Prostate gland (tissue), 2 donors: ENCODE measurements around the gene TMC2. TPM values are rescaled to one million over a fixed set of nuclear protein-coding genes. Genes with fewer than 3 reads are reported as not detected.
A peak's percentile ranks its signal among the peaks of the same experiment; 100 is the strongest.

Experiments used
- DNase-seq: peaks from one replicate; pipeline ENCODE4 v3.0.0-alpha.2; 2019; ENCODE audit warnings: low spot score
- H3K27ac ChIP-seq, 2 donors: fragments of 200-600 bp; sonication (generic); 2 replicates each; pipeline ENCODE4 v1.5.1; 2017 to 2019
- H3K27me3 ChIP-seq: fragments of 200-600 bp; sonication (generic); replicated peaks from 2 replicates; pipeline ENCODE4 v1.5.1; 2019; ENCODE audit not compliant: insufficient read depth
- H3K36me3 ChIP-seq, 2 donors: fragments of 200-600 bp; sonication (generic); 1 replicate in 1 of 2; 2 replicates in 1 of 2; pipeline versions ENCODE4 v1.5.1 to v1.8.1; 2017 to 2019
- H3K4me1 ChIP-seq: fragments of 200-600 bp; sonication (generic); replicated peaks from 2 replicates; pipeline ENCODE4 v1.5.1; 2019
- H3K4me3 ChIP-seq, 2 donors: fragments of 200-600 bp; sonication (generic); 2 replicates each; pipeline ENCODE4 v1.5.1; 2017 to 2019
- H3K9me3 ChIP-seq: fragments of 200-600 bp; sonication (generic); 2 replicates; pipeline ENCODE4 v1.5.1; 2017
- CTCF ChIP-seq, 4 experiments: fragments of 200-600 bp in 2 of 4; fragments of 450-650 bp in 2 of 4; sonication (generic) in 2 of 4; IDR thresholded peaks; 1 replicate in 3 of 4; 2 replicates in 1 of 4; pipeline ENCODE4 v1.5.1; 2016 to 2019; ENCODE audit warnings: antibody characterized with exemption in 4 of 4, mild to moderate bottlenecking in 2 of 4, moderate library complexity in 2 of 4
- POLR2A ChIP-seq: fragments of 450-650 bp; IDR thresholded peaks from one replicate; pipeline ENCODE4 v1.6.1; 2016; ENCODE audit warnings: antibody characterized with exemption, mild to moderate bottlenecking
- POLR2AphosphoS5 ChIP-seq: sonication (generic); formaldehyde crosslinking; IDR thresholded peaks from one replicate; pipeline ENCODE4 v1.6.1; 2017; ENCODE audit warnings: antibody characterized with exemption
- WGBS: methylation state at CpG from one replicate; pipeline ENCODE4 v1.1.5; 2018; 5-methylcytosine and 5-hydroxymethylcytosine counted together
- intact Hi-C: fragments of 100-400 bp; cut with DNase I; formaldehyde crosslinking; loops from one replicate; pipeline ENCODE4 v1.14.2; 2022
- microRNA counts, 2 donors: library from miRNA; unstranded; fragments of <30 nt; microRNA quantifications; one replicate each; lab custom pipeline; 2016 to 2017
- microRNA-seq: library from miRNA; unstranded; fragments of <30 nt; microRNA quantifications from one replicate; pipeline ENCODE4, GENCODE V29; 2016
- small RNA-seq, 2 donors: library from RNA; depleted of rRNA; stranded (forward); fragments of <200 nt; gene quantifications; one replicate each; pipeline ENCODE3, GENCODE V24; 2016
- total RNA-seq, 2 donors: library from RNA; depleted of rRNA; stranded (reverse); fragments of >200 nt; gene quantifications; one replicate each; pipeline ENCODE4 v1.1.0, GENCODE V29; 2016

The TMC2 gene
- total RNA-seq, 2 donors from 2014 or later, result 0.23 TPM; not detected in 1

GRCh38 chr20:2688041-2688591 lies 151.7 kb downstream of the TMC2 start:
- intact Hi-C loops, result no loop called here

GRCh38 chr20:2690213-2690612 lies 153.8 kb downstream of the TMC2 start:
- Histone ChIP-seq H3K36me3 (no peaks in the 10 kb centered on the region), H3K9me3 (no peaks in the 10 kb centered on the region), H3K4me3 (no peak overlapping the region), H3K27me3 (no peaks in the 10 kb centered on the region), H3K27ac (no peak overlapping the region), H3K4me1 (peaks cover 7% of the 10 kb centered on the region)
- 84% methylated on average over 3 of the region's 3 CpGs for WGBS
- no peak for DNase-seq
- intact Hi-C loops, result loop anchor here (10.0 kb wide), 1 partner anchor 155 kb away; the partner anchor contains the start of genes PCED1A and VPS16
- TF ChIP-seq POLR2A (no peak), POLR2AphosphoS5 (no peak), CTCF (IDR thresholded peaks at IDR 0.05) (no peak)

More at GRCh38 chr20:2688041-2688591, 151.7 kb downstream of the TMC2 start:
- Histone ChIP-seq H3K9me3 (no peaks in the 10 kb centered on the region), H3K4me3 (no peak overlapping the region), H3K36me3 (no peaks in the 10 kb centered on the region), H3K4me1 (peaks cover 7% of the 10 kb centered on the region), H3K27me3 (no peaks in the 10 kb centered on the region), H3K27ac (no peak overlapping the region)
- peak in 3 of 4 experiments; percentile 36 to 53 (median 48) for TF ChIP-seq CTCF (IDR thresholded peaks at IDR 0.05)
- no peak for TF ChIP-seq POLR2AphosphoS5
- WGBS, result 38% methylated on average over 18 of the region's 18 CpGs
- no peak for DNase-seq

DNA sequence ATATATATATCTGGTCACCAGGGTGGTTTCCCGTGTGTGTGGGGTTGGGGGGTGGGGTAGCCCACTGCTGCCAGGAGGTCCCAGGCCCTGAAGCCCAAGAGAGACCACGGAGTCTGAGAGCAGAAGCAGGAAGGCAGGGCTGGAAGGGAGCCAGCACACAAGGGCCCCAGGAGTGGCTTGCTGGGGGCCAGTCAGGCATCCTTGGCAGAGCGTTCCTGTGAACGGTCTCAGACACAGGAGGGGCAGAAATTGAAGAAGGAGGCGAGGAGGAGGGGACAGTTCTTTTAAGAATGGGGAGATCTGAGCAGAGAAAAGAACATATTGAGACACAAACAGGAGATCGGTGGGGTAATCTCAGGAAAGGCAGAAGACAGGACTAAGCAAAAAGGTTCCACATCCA lies 154.3 kb downstream of the TMC2 start:
- intact Hi-C loops, result loop anchor here (10.0 kb wide), 1 partner anchor 154 kb away; the partner anchor contains the start of genes PCED1A and VPS16

DNA sequence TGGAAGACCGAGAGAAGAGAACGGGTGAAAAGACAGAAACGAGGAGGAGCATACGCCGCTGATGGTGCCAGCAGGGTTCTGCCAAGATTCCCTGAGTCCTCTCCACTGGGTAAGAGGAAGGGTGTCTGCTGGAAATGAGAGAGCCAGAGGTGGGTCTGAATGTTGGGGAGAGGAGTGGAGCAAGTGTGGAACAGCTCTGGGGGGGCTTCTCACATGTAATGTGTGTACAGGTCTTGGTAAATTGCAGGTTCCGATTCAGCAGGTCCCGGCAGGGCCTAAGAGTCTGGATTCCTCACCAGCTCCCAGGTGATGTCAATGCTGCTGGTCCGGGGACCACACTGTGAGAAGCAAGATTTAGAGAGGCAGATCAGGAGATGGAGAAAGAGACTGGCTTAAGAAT lies 154.8 kb downstream of the TMC2 start:
- no peaks in the 10 kb centered on the region for H3K9me3 ChIP-seq
- TF ChIP-seq POLR2AphosphoS5, result no peak
- DNase-seq, result no peak
- H3K4me3 ChIP-seq, result no peak overlapping the region
- WGBS, result 83% methylated on average over 8 of the region's 8 CpGs
- peaks cover 7% of the 10 kb centered on the region for H3K4me1 ChIP-seq
- intact Hi-C loops, result loop anchor here (10.0 kb wide), 1 partner anchor 154 kb away; the partner anchor contains the start of genes PCED1A and VPS16
- no peak overlapping the region for H3K27ac ChIP-seq
- no peaks in the 10 kb centered on the region for H3K36me3 ChIP-seq
- no peaks in the 10 kb centered on the region for H3K27me3 ChIP-seq

More for the DNA sequence above, 154.3 kb downstream of the TMC2 start:
- H3K9me3 ChIP-seq, result no peaks in the 10 kb centered on the region
- no peak overlapping the region for H3K4me3 ChIP-seq
- WGBS, result 78% methylated on average over 6 of the region's 6 CpGs
- no peaks in the 10 kb centered on the region for H3K27me3 ChIP-seq
- DNase-seq, result no peak
- H3K27ac ChIP-seq, result no peak overlapping the region
- no peak for TF ChIP-seq POLR2A
- TF ChIP-seq POLR2AphosphoS5, result no peak
- TF ChIP-seq CTCF (IDR thresholded peaks at IDR 0.05), result no peak
- no peaks in the 10 kb centered on the region for H3K36me3 ChIP-seq
- H3K4me1 ChIP-seq, result peaks cover 7% of the 10 kb centered on the region

MicroRNAs within 50 kb of the gene (microRNA counts, 767-probe panel; counts per million panel counts)
- microRNA hsa-miR-1292 (lab: Ali Mortazavi, UCI), result 0 to 431 counts per million in 2 donors

Small RNA genes lying within 50 kb of the gene (microRNA-seq; reads per million reads assigned to microRNA genes)
- gene MIR1292, result 5.8 reads per million, percentile 45 among the genes with 10 or more reads in this experiment

Small RNA genes lying within 50 kb of the gene (small RNA-seq; reads per million reads assigned to genes)
- gene SNORA51 (0 reads per million in 2 donors), gene SNORD110 (0 reads per million in 2 donors), gene SNORD56 (0 reads per million in 2 donors), gene SNORD57 (0 reads per million in 2 donors), gene SNORD86 (0 reads per million in 2 donors)

Other genes starting within 250 kb of the TMC2 start
- 1 to 10 TPM in 1 of 2 donors, under 1 TPM in 1; 0.23 to 1.8 TPM for gene TGM3, start 240.6 kb upstream of the TMC2 start, total RNA-seq
- gene TGM6, start 155.7 kb upstream of the TMC2 start, total RNA-seq, result not detected
- 100 to 1,000 TPM; 215 to 294 TPM for gene SNRPB, start 65.8 kb upstream of the TMC2 start, total RNA-seq
- 10 to 100 TPM in 1 of 2 donors, 1 to 10 TPM in 1; 8.0 to 10.4 TPM for gene ZNF343, start 27.7 kb upstream of the TMC2 start, total RNA-seq
- 100 to 1,000 TPM in 1 of 2 donors, 10 to 100 TPM in 1; 50.8 to 108 TPM for gene NOP56, start 116.1 kb downstream of the TMC2 start, total RNA-seq
- 100 to 1,000 TPM; 132 to 141 TPM for gene IDH3B, start 127.6 kb downstream of the TMC2 start, total RNA-seq
- gene EBF4, start 156.2 kb downstream of the TMC2 start, total RNA-seq, result 10 to 100 TPM; 48.9 to 58.8 TPM